Erythroblast (primary cell): ENCODE measurements around the gene BTNL9.
"Not testable (repeated sequence)": the region's sequence is repeated elsewhere in the genome, so short reads cannot be mapped to it uniquely, and the experiment has no call there.

Experiments used
- DNase-seq, 2 experiments: peaks; one replicate each; lab custom pipeline; 2025; lab: John Stamatoyannopoulos, UW
- GATA1 ChIP-seq: IDR thresholded peaks from 2 replicates; pipeline ENCODE4 v1.6.1; 2011; ENCODE audit warnings: low read depth, mild to moderate bottlenecking, control low read depth, low read length, moderate library complexity
- POLR2A ChIP-seq: IDR thresholded peaks from 2 replicates; pipeline ENCODE4 v1.6.1; 2011; ENCODE audit warnings: mild to moderate bottlenecking, low read length

The BTNL9 gene

GRCh38 chr5:181039931-181040630 is at the start of gene BTNL9:
Gene BTNL9, plus strand, starts transcription at chr5:181040266. Its CDS starts 5,224 bp downstream, at chr5:181045490.
- DNase-seq: no peak
- TF ChIP-seq POLR2A: no peak
- TF ChIP-seq GATA1: no peak

DNA sequence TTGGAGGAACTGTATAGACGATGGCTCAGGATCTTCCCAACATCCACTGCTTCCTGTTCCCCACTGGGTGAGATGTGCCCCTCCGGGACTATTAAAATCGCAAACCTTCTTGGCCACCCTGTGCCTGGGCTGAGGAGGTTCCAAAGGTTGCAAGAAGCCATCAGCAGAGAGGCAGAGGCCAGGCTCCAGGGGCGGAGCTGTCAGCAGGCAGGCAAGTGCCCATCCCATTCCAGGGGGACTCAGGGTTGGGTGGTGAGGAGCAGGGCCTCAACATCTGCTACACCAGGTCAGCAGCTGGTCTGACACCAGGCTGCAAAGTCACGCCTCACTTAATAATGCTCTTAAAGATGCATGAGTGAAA is 49.2 kb upstream of the BTNL9 start:
- DNase-seq: no peak

DNA sequence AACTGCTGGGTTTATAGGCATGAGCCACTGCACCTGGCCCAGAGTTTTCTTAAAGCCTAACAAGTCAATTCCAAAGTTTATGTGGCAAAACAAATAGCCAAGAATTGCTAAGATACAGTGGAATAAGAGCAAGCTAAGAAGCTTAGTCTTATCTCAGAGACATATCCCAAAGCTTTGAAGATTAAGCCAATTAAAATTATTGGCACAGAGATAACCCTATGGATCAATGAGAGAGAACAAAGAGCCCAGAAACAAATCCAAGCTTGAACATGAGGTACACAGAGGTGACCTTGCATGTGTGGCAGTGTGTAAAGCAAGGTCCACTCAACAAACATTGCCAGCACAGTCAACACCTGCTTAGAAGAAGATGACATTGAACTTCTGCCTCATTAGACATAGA is 38.1 kb upstream of the BTNL9 start:
- TF ChIP-seq POLR2A (no peak), GATA1 (no peak)
- no peak for DNase-seq

More for the DNA sequence above, 49.2 kb upstream of the BTNL9 start:
- TF ChIP-seq GATA1 (no peak), POLR2A (no peak)

- no peak for TF ChIP-seq GATA1
- no peak for TF ChIP-seq POLR2A
- DNase-seq: no peak
These were observed 34.3 kb upstream of the BTNL9 start for GRCh38 chr5:181005791-181006190.

GRCh38 chr5:181008136-181008535 is 31.9 kb upstream of the BTNL9 start:
- no peak for DNase-seq
- TF ChIP-seq POLR2A: no peak
- no peak for TF ChIP-seq GATA1

- not testable (repeated sequence) for DNase-seq
These were observed 30.0 kb upstream of the BTNL9 start for GRCh38 chr5:181010018-181010417.

- not testable (repeated sequence) for DNase-seq
These were observed 25.4 kb upstream of the BTNL9 start for GRCh38 chr5:181014654-181015053.

- not testable (repeated sequence) for DNase-seq
These were observed 22.6 kb upstream of the BTNL9 start for GRCh38 chr5:181017448-181017847.

DNA sequence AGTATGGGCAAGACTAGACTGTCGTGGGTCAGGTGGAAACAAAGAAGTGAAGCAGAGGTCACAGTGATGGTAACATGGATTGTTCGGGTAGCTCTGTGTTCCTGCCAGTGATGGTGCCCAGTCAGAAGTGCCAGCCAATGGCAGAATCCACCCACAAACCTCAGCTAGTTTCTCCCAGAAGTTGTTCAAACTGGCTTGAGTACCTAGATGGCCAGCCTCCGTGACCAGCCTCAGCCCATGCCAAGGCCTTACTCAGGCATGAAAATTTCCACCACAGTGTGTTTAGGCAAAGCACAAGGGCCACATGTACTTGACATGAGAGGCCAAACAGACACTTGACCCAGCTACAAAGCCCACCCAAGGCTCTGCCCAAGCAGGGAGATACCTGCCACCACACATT is 19.4 kb upstream of the BTNL9 start:
- DNase-seq: no peak
- TF ChIP-seq POLR2A (no peak), GATA1 (no peak)

DNA sequence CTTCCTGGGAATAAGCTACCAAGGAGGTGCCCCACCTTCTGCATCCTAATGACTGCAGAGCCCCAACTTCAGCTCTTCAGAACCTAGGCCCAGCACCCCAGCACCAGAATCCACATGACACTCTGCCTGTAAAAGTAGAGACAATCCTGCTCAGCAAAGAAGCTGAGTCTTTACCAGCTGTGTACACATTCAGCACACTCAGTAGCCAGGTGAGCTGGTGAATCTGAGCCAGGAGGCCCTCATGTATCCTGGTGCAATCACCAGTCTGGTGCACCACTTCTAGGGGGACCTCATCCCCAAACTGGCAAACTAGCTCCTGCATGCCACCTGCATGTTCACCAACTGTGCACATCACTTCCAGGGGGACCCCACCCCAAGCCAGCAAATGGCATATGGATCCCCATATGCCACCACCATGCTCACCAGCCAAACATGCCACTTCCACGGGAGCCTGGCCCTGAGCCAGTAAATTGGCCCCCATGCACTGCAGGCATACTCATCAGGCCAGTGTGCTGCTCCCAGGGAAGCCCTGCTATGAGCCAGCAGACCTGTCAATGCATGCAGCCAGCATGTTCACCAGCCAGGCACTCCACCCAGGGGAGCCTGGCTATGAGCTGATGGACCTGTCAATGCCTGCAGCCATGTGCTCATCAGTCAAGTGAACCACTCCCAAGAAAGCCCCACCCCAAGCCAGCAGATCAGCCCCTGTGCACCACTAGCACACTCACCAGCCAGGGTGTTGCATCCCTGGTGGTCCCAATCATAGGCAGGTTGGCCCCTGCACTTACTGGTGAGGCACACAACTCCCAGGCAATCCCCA is 15.6 kb upstream of the BTNL9 start:
- no peak for TF ChIP-seq POLR2A
- TF ChIP-seq GATA1: no peak
- DNase-seq: no peak

- DNase-seq: no peak
- TF ChIP-seq POLR2A (no peak), GATA1 (no peak)
These were observed 12.5 kb upstream of the BTNL9 start for GRCh38 chr5:181027452-181028031.

- DNase-seq: no peak
- TF ChIP-seq GATA1 (no peak), POLR2A (no peak)
These were observed 11.8 kb upstream of the BTNL9 start for GRCh38 chr5:181028032-181028819.

- TF ChIP-seq POLR2A (no peak), GATA1 (no peak)
- no peak for DNase-seq
These were observed 8.3 kb upstream of the BTNL9 start for GRCh38 chr5:181031716-181032115.
